GM18498 (cell line): ENCODE data around the gene LPIN1.
"Not testable (repeated sequence)": the region's sequence is repeated elsewhere in the genome, so short reads cannot be mapped to it uniquely, and the experiment has no call there.

ENCODE experiments used
- ATAC-seq: cut with Tn5 transposase; IDR thresholded peaks from one replicate; pipeline ENCODE4 v1.9.1; 2021; ENCODE audit warnings: mild to moderate bottlenecking, moderate library complexity; ENCODE audit not compliant: unreplicated experiment

The LPIN1 gene

GRCh38 chr2:11713815-11714214 lies 32.6 kb upstream of the LPIN1 start:
- no peak for ATAC-seq

GRCh38 chr2:11715987-11716652 lies 30.3 kb upstream of the LPIN1 start:
- ATAC-seq = no peak

- ATAC-seq = no peak
These were observed 29.6 kb upstream of the LPIN1 start for GRCh38 chr2:11716689-11717321.

DNA sequence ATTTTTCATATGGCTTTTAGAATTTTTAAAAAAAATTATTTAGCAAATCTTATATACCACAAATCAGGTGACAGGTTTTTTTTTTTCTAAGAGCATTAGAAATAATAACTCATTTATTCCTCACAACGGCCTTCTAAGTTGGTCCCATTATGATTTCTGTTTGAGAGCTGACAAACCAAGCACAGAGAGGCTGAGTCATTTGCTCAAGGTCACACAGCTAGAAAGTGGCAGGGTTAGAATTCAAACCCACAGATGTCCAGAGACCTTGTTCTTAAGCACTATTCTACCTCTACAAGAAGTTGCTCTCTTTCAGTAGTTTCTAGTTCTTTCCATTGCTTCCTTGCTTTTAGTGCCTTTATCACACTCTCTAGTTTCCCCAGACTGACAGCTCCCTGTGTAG lies 28.8 kb upstream of the LPIN1 start:
- ATAC-seq = no peak

DNA sequence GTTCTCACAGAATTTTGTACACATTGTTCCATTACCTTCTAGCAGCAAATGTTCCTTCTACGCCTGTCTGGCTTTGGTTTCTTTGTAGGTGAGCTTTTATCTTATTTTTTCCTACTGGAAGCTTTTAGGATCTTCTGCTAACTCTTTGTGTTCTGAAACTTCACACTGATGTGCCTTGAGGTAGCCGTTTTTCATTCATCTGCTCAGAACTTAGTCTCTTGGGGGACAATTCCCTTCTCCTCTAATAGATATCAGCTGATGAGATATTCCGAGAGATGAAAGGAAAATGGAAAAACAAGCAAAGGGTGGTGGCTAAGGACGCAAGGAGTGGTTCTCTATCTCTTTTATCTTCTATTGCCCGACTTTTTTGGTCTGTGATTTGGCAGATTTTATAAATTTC lies 27.8 kb upstream of the LPIN1 start:
- ATAC-seq = no peak

DNA sequence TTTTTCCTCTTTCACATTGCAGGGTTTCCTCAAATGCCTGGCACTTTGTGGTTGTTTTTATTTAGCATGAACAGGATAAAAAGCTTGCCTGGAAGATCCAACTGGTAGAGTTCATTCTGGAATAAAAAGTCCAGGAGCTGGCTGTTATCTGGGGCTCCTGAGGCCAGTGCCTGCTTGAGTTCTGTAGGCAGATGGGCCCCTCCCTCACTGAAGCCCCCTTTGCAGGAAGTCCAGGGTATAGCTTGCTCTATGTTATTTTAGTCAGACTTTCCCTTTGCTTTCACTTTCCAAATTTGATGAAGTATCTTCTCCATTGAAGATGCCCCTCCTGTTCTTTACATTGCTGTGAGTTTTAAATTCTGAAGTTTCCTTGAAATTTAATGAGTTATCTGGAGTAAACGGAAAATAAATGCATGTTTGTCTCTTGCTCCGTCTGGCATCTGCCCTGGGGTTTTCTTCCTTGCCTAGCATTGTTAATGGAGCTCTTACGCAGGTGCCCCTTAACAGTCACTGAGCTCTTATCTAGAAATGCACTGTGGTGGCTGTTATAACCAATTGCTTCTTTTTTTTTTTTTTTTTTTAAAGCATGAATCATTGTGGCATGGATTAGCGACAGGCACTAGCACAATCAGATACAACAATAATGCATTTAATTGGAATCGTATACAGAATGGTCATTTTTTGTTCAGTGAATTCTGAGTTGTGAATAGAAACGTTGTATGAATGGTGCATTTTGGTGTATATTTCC lies 27.0 kb upstream of the LPIN1 start:
- no peak for ATAC-seq

- no peak for ATAC-seq
These were observed 25.7 kb upstream of the LPIN1 start for GRCh38 chr2:11720752-11721151.

DNA sequence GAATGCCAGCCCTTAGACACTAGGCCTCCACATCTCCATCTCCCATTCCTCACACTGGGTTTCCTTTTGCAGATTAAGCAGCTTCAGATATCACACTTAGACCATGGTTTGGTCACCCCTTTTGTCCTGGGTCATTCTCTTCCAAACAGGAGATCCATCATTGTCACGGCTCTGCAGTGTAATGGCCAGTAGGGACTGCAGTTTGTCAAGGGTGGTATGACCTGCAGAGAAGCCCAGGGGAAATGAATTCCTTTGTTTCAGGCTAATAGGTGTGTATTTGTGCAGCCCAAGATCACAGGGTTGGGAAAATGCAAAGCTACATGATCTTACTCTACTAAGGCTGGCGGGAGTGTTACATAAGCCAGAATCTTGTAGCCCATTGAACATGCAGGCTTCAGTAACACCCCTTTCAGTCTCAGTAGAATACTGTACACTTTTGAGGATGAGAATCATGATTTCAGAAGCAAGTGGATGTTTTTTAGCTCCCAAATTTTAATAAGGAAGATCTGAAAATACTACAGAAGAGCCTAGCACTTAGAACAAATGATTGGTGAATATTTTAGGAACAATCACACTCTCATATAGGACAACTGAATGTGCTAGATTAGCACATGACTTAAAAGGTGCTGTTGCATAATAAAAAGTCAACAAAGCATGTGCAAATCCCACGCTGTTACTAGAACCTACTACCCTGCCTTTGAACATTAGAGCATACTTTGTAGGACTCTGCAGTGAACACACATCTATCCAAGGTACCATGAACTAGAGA lies 24.0 kb upstream of the LPIN1 start:
- ATAC-seq = no peak

DNA sequence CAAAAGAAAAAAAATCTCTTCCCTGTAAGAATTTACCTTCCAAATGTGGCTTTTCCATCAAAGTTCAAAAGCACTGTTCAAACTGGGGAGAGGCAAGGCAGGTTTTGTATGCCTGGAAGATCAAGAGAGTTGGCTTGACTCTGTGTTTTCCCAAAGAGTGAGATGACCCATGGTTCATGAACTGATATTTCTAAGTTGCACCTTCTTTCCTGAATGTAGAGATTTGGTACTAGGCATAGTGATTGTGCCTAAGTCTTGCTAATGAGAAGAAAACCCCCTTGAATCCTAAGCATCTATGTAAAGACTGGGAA lies 23.4 kb upstream of the LPIN1 start:
- no peak for ATAC-seq

GRCh38 chr2:11724151-11724550 lies 22.3 kb upstream of the LPIN1 start:
- no peak for ATAC-seq

GRCh38 chr2:11726384-11726783 lies 20.0 kb upstream of the LPIN1 start:
- no peak for ATAC-seq

- ATAC-seq = no peak
These were observed 16.8 kb upstream of the LPIN1 start for GRCh38 chr2:11729362-11730212.

- ATAC-seq = not testable (repeated sequence)
These were observed 15.0 kb upstream of the LPIN1 start for GRCh38 chr2:11731214-11731984.

DNA sequence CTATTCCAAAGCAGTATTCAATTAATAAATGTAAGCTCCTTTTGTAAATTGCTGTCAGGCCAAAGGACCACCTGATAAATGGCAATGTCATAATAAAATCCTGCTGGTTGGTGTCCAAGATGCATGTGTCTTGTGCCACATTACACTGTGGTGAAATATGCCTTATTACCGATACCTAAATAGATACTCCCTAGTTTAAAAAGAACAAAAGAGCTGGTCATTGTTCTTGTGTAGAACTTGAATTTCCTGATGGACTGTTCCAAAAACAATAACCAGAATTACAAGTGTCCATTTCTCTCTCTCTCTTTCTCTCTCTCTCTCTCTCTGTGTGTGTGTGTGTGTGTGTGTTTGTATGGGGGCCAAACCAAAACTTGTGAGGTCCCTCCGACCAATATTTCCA lies 13.8 kb upstream of the LPIN1 start:
- no peak for ATAC-seq

- ATAC-seq = not testable (repeated sequence)
These were observed 8.6 kb upstream of the LPIN1 start for GRCh38 chr2:11737852-11738251.

DNA sequence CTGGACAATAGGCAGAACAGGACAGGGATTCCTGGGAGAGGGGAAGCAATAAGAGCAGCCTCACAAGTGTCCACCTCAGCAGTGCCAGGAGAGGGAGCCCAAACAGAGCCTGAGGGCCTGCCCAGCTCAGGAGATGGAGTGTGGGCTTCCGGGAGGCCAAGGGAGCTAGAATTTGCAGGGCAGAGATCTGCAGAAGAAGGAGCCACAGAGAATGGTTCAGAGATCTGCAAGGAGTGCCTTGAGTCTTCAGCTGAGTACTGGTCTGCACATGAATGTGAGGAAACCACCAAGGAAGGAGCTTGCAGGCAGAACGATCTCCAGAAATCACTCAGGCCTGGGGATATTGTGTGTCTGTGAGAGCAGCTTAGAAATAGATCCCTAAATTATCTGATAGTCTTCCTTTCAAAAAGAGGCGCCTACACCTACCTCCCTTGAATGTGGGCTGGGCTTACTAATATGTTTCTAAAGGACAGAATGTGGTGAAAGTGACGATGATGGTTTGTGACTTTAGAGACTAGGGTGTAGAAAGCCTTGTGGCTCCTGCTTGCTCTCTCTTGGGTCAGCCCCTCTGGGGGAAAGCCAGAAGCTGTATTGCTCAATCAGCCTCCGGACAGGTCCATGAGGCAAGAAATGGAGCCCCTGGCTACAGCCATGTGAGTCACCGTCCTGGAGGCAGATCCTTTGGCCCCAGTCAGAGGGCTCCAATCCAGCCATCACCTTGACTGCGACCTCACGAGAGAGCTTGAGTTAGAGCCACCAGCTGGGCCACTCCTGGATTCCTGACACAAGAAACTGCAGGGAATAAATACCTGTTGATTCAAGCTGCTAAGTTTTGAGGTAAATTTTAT lies 7.6 kb upstream of the LPIN1 start:
- peak; percentile 72 for ATAC-seq

- ATAC-seq = no peak
These were observed 5.7 kb upstream of the LPIN1 start for GRCh38 chr2:11740723-11741122.

DNA sequence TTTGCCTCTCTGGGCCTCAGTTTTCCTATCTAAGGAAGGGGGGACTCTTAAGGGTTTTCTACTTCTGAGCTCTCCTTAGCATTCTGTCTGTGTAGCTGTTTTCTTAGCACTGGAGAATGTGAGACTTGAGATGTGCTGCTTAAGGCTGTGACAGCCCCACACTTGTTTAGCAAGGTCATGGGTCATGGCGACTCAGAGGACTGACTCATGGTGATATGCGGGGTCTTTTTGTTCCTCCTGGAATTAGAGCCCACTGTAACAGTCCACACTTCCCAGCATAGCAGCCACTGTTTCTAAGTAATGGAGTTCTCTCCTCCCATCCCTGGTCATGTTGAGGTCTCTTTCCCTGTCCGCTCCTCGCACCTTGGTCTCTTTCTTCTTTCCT lies 4.1 kb upstream of the LPIN1 start:
- ATAC-seq = no peak

GRCh38 chr2:11742702-11743357 lies 3.6 kb upstream of the LPIN1 start:
- no peak for ATAC-seq
